Right atrium auricular region (tissue), 2 donors: ENCODE data around the gene DNM3. TPM values are rescaled to one million over a fixed set of nuclear protein-coding genes. Genes with fewer than 3 reads are reported as not detected.
"Not testable (repeated sequence)": the region's sequence is repeated elsewhere in the genome, so short reads cannot be mapped to it uniquely, and the experiment has no call there.

ENCODE experiments used
- DNase-seq: peaks from one replicate; pipeline ENCODE4 v3.0.0-alpha.2; 2019; ENCODE audit warnings: low spot score
- H3K27ac ChIP-seq, 2 donors: fragments of 200-600 bp; sonication (generic); 1 replicate in 1 of 2; 2 replicates in 1 of 2; pipeline ENCODE4 v1.5.1; 2016 to 2019
- H3K27me3 ChIP-seq, 2 donors: fragments of 200-600 bp; sonication (generic); one replicate each; pipeline versions ENCODE4 v1.5.1 to v1.6.0; 2017 to 2019
- H3K36me3 ChIP-seq: fragments of 200-600 bp; sonication (generic); one replicate; pipeline ENCODE4 v1.5.1; 2016
- H3K4me1 ChIP-seq, 2 donors: fragments of 200-600 bp; sonication (generic); one replicate each; pipeline versions ENCODE4 v1.5.1 to v1.6.0; 2017 to 2019
- H3K4me3 ChIP-seq, 2 donors: fragments of 200-600 bp; sonication (generic); 1 replicate in 1 of 2; 2 replicates in 1 of 2; pipeline ENCODE4 v1.5.1; 2017 to 2019; ENCODE audit warnings: mild to moderate bottlenecking in 1 of 2, moderate library complexity in 1 of 2
- H3K9me3 ChIP-seq, 2 donors: fragments of 200-600 bp; sonication (generic); one replicate each; pipeline ENCODE4 v1.5.1; 2019
- total RNA-seq, 2 donors: library from RNA; depleted of rRNA; stranded (reverse); fragments of >200 nt; gene quantifications; one replicate each; pipeline ENCODE4 v1.1.0, GENCODE V29; 2016
- TF ChIP-seq, protein P1 (sequence below), 2 donors: fragments of 200-600 bp; sonication (generic); IDR thresholded peaks; one replicate each; pipeline ENCODE4 v1.5.1; 2019; ENCODE audit warnings: antibody characterized with exemption in 2 of 2

The DNM3 gene
- total RNA-seq, 2 donors from 2014 or later: 1.0 to 1.6 TPM

DNA sequence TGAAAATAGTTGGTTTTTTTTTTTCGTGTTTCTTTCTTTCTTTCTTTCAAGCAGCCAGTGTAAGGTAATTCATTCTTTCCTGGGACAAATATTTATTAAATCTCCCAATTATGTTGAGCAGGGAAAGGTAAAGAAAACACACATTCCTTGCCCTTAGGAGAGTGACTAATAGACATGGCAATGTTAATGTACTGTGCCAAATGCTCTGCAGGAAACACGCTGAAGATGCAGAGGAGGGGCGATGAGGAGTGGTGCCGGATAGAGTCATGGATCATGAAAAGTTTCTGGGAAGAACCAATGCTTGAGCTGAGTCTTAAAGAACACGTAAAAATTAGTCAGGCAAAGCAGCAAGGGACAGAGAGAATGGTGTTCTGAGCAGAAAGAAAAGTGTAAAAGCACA is 199.2 kb downstream of the DNM3 start:
- Histone ChIP-seq H3K4me3 (no peak overlapping the region), H3K4me1 (no peaks in the 10 kb centered on the region), H3K36me3 (no peaks in the 10 kb centered on the region), H3K27ac (no peak overlapping the region), H3K9me3 (no peaks in the 10 kb centered on the region), H3K27me3 (no peaks in the 10 kb centered on the region)
- TF ChIP-seq, protein P1, sequence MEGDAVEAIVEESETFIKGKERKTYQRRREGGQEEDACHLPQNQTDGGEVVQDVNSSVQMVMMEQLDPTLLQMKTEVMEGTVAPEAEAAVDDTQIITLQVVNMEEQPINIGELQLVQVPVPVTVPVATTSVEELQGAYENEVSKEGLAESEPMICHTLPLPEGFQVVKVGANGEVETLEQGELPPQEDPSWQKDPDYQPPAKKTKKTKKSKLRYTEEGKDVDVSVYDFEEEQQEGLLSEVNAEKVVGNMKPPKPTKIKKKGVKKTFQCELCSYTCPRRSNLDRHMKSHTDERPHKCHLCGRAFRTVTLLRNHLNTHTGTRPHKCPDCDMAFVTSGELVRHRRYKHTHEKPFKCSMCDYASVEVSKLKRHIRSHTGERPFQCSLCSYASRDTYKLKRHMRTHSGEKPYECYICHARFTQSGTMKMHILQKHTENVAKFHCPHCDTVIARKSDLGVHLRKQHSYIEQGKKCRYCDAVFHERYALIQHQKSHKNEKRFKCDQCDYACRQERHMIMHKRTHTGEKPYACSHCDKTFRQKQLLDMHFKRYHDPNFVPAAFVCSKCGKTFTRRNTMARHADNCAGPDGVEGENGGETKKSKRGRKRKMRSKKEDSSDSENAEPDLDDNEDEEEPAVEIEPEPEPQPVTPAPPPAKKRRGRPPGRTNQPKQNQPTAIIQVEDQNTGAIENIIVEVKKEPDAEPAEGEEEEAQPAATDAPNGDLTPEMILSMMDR (IDR thresholded peaks at IDR 0.05): no peak
- DNase-seq: no peak

DNA sequence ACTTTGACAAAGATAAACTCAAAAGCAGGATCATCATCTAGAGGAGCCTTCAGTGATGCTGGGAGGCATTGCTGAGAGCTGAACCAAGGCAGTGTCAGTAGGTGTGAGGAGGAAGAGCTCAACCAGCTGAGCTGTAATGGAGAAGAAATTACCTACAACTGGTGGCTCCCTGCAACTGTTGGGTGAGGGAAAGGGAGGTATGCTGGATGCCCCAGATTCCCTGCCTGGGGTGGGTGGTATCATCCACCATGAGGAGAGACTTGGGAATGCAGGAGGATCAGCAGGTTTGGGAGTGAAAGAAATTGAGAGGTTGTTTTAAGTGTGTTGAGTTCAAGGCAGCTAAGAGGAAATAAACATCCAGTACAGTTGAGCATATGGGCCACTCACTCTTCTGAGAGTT is 199.8 kb downstream of the DNM3 start:
- Histone ChIP-seq H3K27me3 (no peaks in the 10 kb centered on the region), H3K36me3 (no peaks in the 10 kb centered on the region), H3K4me1 (no peaks in the 10 kb centered on the region), H3K4me3 (no peak overlapping the region), H3K27ac (no peak overlapping the region), H3K9me3 (no peaks in the 10 kb centered on the region)
- TF ChIP-seq, protein P1 (IDR thresholded peaks at IDR 0.05): no peak
- DNase-seq: no peak

DNA sequence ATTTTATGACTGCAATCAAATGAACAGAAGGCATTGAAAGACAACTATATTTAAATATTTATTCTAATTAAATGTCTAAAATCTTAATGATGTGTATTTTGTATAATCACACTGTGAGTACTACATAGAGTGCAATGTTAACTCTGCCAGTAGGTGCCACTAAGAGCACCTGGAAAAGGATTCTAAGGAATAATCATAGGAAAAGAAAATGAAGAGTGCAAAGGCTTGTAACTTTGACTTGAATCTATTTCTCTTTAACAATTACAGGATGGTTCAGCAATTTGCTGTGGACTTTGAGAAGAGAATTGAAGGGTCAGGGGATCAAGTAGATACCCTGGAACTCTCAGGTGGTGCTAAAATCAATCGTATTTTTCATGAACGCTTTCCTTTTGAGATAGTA is 200.4 kb downstream of the DNM3 start:
- no peaks in the 10 kb centered on the region for H3K9me3 ChIP-seq
- H3K27ac ChIP-seq: no peak overlapping the region
- no peaks in the 10 kb centered on the region for H3K36me3 ChIP-seq
- H3K27me3 ChIP-seq: no peaks in the 10 kb centered on the region
- TF ChIP-seq, protein P1 (IDR thresholded peaks at IDR 0.05): peak in 1 of 2 donors; percentile 56
- H3K4me3 ChIP-seq: no peak overlapping the region
- H3K4me1 ChIP-seq: no peaks in the 10 kb centered on the region
- DNase-seq: no peak

DNA sequence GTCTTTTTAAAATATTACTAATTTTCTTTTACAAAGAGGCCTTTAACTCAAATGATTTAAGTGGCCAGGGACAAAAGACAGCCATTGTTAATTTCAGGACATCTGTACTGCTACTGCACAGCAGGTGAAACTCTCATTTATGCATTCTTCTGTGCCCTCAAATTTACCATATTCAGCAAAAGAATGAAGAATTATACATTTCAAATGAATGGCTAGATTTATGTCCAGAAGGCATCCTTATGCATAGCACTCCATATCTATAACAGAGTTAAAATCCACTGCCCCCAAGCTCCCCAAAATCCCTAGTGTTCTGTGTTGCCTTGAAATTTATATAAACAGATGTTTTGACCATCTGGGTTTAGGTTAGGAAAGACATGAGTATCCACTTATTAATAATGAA is 202.6 kb downstream of the DNM3 start:
- H3K9me3 ChIP-seq: no peaks in the 10 kb centered on the region
- H3K4me3 ChIP-seq: no peak overlapping the region
- no peak for DNase-seq
- H3K27ac ChIP-seq: no peak overlapping the region
- TF ChIP-seq, protein P1 (IDR thresholded peaks at IDR 0.05): no peak
- no peaks in the 10 kb centered on the region for H3K36me3 ChIP-seq
- no peaks in the 10 kb centered on the region for H3K4me1 ChIP-seq
- no peaks in the 10 kb centered on the region for H3K27me3 ChIP-seq

DNA sequence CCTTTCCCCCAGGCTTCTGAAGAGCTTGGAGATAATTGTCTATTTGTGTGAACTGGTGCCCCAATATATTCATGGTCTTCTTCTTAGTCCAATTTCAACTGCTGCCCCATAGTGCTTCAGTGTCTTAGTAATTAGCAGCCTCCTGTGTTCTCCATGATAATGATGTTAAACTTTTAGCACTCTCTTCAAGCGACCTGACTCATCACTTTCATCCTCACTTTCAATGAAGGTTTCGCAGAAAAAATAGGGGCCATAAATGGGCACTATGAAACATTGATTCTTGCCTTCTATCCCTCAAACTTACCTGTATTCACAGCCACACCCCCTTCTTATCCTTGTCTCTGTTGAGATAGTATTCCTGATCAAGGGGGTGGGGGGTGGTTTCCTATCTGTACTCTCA is 210.6 kb downstream of the DNM3 start:
- H3K9me3 ChIP-seq: no peaks in the 10 kb centered on the region
- no peak overlapping the region for H3K4me3 ChIP-seq
- TF ChIP-seq, protein P1 (IDR thresholded peaks at IDR 0.05): no peak
- H3K4me1 ChIP-seq: no peaks in the 10 kb centered on the region
- no peak overlapping the region for H3K27ac ChIP-seq
- H3K27me3 ChIP-seq: no peaks in the 10 kb centered on the region
- DNase-seq: no peak
- H3K36me3 ChIP-seq: no peaks in the 10 kb centered on the region

DNA sequence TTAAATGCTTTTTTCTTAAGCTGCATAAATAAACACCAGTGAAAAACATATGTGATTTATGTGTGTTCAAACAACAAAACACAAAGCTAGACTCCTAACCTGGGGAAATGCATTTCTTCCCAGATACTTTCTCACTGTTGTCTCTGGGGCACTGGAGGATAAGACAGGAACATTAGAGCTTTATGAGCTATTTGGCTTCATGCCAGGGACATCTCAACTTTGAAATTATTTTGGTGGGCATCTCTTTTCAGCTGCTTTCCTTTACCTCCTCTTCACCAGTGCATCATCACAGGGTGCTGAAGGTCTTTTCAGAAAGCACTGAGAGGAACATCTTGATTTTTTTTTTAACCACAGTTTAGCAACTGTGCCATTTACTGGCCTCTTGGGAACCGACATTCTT is 212.9 kb downstream of the DNM3 start:
- TF ChIP-seq, protein P1 (IDR thresholded peaks at IDR 0.05): no peak
- no peak for DNase-seq
- no peak overlapping the region for H3K27ac ChIP-seq
- no peaks in the 10 kb centered on the region for H3K4me1 ChIP-seq
- H3K9me3 ChIP-seq: no peaks in the 10 kb centered on the region
- no peaks in the 10 kb centered on the region for H3K27me3 ChIP-seq
- H3K4me3 ChIP-seq: no peak overlapping the region
- no peaks in the 10 kb centered on the region for H3K36me3 ChIP-seq

DNA sequence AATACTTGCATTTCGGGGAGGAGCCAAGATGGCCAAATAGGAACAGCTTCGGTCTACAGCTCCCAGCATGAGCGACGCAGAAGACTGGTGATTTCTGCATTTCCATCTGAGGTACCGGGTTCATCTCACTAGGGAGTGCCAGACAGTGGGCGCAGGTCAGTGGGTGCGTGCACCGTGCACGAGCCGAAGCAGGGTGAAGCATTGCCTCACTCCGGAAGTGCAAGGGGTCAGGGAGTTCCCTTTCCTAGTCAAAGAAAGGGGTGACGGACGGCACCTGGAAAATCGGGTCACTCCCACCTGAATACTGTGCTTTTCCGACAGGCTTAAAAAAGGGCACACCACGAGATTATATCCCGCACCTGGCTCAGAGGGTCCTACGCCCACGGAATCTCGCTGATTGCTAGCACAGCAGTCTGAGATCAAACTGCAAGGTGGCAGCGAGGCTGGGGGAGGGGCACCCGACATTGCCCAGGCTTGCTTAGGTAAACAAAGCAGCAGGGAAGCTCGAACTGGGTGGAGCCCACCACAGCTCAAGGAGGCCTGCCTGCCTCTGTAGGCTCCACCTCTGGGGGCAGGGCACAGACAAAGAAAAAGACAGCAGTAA is 214.6 kb downstream of the DNM3 start:
- H3K27me3 ChIP-seq, H3K27ac ChIP-seq, H3K36me3 ChIP-seq, H3K9me3 ChIP-seq, DNase-seq, H3K4me1 ChIP-seq, H3K4me3 ChIP-seq: not testable (repeated sequence)
